HEK293 (cell line): ENCODE results near the gene OBP2B.
A peak's percentile ranks its signal among the peaks of the same experiment; 100 is the strongest.
"Not testable (repeated sequence)": the region's sequence is repeated elsewhere in the genome, so short reads cannot be mapped to it uniquely, and the experiment has no call there.

Experiments used
- CTCF ChIA-PET: fragments of 350-600 bp; formaldehyde crosslinking; extraction: SDS; loops from one replicate; lab custom pipeline; 2021; ENCODE audit warnings: antibody characterized with exemption; lab: Yijun Ruan, JAX
- POLR2A ChIA-PET: fragments of 300-600 bp; formaldehyde crosslinking; extraction: SDS; loops from one replicate; lab custom pipeline; 2020; ENCODE audit warnings: antibody characterized with exemption, inconsistent platforms; lab: Yijun Ruan, JAX
- H3K27ac ChIP-seq: fragments of 200-500 bp; sonication (Bioruptor generic); 2 replicates; pipeline ENCODE4 v1.5.1; 2014; ENCODE audit warnings: low read depth, low read length, control low read depth, inconsistent platforms; ENCODE audit errors: extremely low read depth
- H3K36me3 ChIP-seq, 2 experiments: fragments of 200-500 bp in 1 of 2; sonication (Bioruptor generic) in 1 of 2; 1 replicate in 1 of 2; 2 replicates in 1 of 2; pipeline ENCODE4 v1.5.1; 2014 to 2017; ENCODE audit warnings: inconsistent platforms in 2 of 2, low read length in 2 of 2; ENCODE audit not compliant: control insufficient read depth in 2 of 2, insufficient read depth in 1 of 2
- H3K4me1 ChIP-seq: fragments of 200-500 bp; sonication (Bioruptor generic); 2 replicates; pipeline ENCODE4 v1.5.1; 2014; ENCODE audit warnings: mild to moderate bottlenecking, low read length, inconsistent platforms; ENCODE audit not compliant: control insufficient read depth, insufficient read depth
- H3K4me3 ChIP-seq: 2 replicates; pipeline ENCODE4 v1.5.1; 2011; ENCODE audit warnings: low read depth, mild to moderate bottlenecking, control low read depth, low read length, moderate library complexity
- H3K9me3 ChIP-seq: fragments of 200-500 bp; sonication (Bioruptor generic); 2 replicates; pipeline ENCODE4 v1.5.1; 2014; ENCODE audit warnings: low read depth, low read length, inconsistent platforms; ENCODE audit not compliant: control insufficient read depth, insufficient read depth
- BCL11A ChIP-seq: fragments of 450-650 bp; formaldehyde crosslinking; IDR thresholded peaks from 2 replicates; pipeline ENCODE4 v1.5.1; 2016; ENCODE audit warnings: low read depth, missing biosample characterization, missing genetic modification characterization
- BCL11B ChIP-seq: fragments of 450-650 bp; formaldehyde crosslinking; IDR thresholded peaks from 2 replicates; pipeline ENCODE4 v1.5.1; 2016; ENCODE audit warnings: low read depth, missing biosample characterization, missing genetic modification characterization
- GLI4 ChIP-seq: fragments of 450-650 bp; formaldehyde crosslinking; IDR thresholded peaks from 2 replicates; pipeline ENCODE4 v1.5.1; 2016; ENCODE audit warnings: missing biosample characterization, missing genetic modification characterization
- MZF1 ChIP-seq: fragments of 450-650 bp; formaldehyde crosslinking; IDR thresholded peaks from 2 replicates; pipeline ENCODE4 v1.5.1; 2017; ENCODE audit warnings: missing biosample characterization, missing genetic modification characterization, borderline replicate concordance
- YY1 ChIP-seq: fragments of 450-650 bp; formaldehyde crosslinking; IDR thresholded peaks from 2 replicates; pipeline ENCODE4 v1.5.1; 2018; ENCODE audit warnings: missing biosample characterization, missing genetic modification characterization
- ZBTB17 ChIP-seq: fragments of 450-650 bp; formaldehyde crosslinking; IDR thresholded peaks from 2 replicates; pipeline ENCODE4 v1.5.1; 2016; ENCODE audit warnings: missing biosample characterization, missing genetic modification characterization
- ZBTB48 ChIP-seq: fragments of 450-650 bp; formaldehyde crosslinking; IDR thresholded peaks from 2 replicates; pipeline ENCODE4 v1.5.1; 2016; ENCODE audit warnings: missing biosample characterization, missing genetic modification characterization
- ZNF211 ChIP-seq: fragments of 450-650 bp; formaldehyde crosslinking; IDR thresholded peaks from 2 replicates; pipeline ENCODE4 v1.5.1; 2016; ENCODE audit warnings: low read depth, missing biosample characterization, missing genetic modification characterization
- ZNF248 ChIP-seq: fragments of 450-650 bp; formaldehyde crosslinking; IDR thresholded peaks from 2 replicates; pipeline ENCODE4 v1.5.1; 2017; ENCODE audit warnings: missing biosample characterization, missing genetic modification characterization
- ZNF311 ChIP-seq: fragments of 450-650 bp; formaldehyde crosslinking; IDR thresholded peaks from 2 replicates; pipeline ENCODE4 v1.5.1; 2017; ENCODE audit warnings: missing biosample characterization, missing genetic modification characterization, borderline replicate concordance
- ZNF324 ChIP-seq: fragments of 450-650 bp; formaldehyde crosslinking; IDR thresholded peaks from 2 replicates; pipeline ENCODE4 v1.5.1; 2016; ENCODE audit warnings: missing biosample characterization, missing genetic modification characterization
- ZNF426 ChIP-seq: fragments of 450-650 bp; formaldehyde crosslinking; IDR thresholded peaks from 2 replicates; pipeline ENCODE4 v1.5.1; 2017; ENCODE audit warnings: missing biosample characterization, missing genetic modification characterization, mild to moderate bottlenecking, inconsistent platforms, moderate library complexity
- ZNF600 ChIP-seq: fragments of 450-650 bp; formaldehyde crosslinking; IDR thresholded peaks from 2 replicates; pipeline ENCODE4 v1.5.1; 2016; ENCODE audit warnings: missing biosample characterization, missing genetic modification characterization
- ZNF621 ChIP-seq: fragments of 450-650 bp; formaldehyde crosslinking; IDR thresholded peaks from 2 replicates; pipeline ENCODE4 v1.5.1; 2017; ENCODE audit warnings: missing biosample characterization, missing genetic modification characterization
- ZNF629 ChIP-seq: fragments of 450-650 bp; formaldehyde crosslinking; IDR thresholded peaks from 2 replicates; pipeline ENCODE4 v1.5.1; 2017; ENCODE audit warnings: missing biosample characterization, missing genetic modification characterization
- ZNF658 ChIP-seq: fragments of 450-650 bp; formaldehyde crosslinking; IDR thresholded peaks from 2 replicates; pipeline ENCODE4; 2016; ENCODE audit warnings: missing biosample characterization, missing genetic modification characterization
- ZNF791 ChIP-seq: fragments of 450-650 bp; formaldehyde crosslinking; IDR thresholded peaks from 2 replicates; pipeline ENCODE4 v1.5.1; 2016; ENCODE audit warnings: missing biosample characterization, missing genetic modification characterization
- TF ChIP-seq, protein P1 (sequence below): fragments of 450-650 bp; formaldehyde crosslinking; IDR thresholded peaks from 2 replicates; pipeline ENCODE4 v1.5.1; 2017; ENCODE audit warnings: missing biosample characterization, missing genetic modification characterization

OBP2B gene

DNA sequence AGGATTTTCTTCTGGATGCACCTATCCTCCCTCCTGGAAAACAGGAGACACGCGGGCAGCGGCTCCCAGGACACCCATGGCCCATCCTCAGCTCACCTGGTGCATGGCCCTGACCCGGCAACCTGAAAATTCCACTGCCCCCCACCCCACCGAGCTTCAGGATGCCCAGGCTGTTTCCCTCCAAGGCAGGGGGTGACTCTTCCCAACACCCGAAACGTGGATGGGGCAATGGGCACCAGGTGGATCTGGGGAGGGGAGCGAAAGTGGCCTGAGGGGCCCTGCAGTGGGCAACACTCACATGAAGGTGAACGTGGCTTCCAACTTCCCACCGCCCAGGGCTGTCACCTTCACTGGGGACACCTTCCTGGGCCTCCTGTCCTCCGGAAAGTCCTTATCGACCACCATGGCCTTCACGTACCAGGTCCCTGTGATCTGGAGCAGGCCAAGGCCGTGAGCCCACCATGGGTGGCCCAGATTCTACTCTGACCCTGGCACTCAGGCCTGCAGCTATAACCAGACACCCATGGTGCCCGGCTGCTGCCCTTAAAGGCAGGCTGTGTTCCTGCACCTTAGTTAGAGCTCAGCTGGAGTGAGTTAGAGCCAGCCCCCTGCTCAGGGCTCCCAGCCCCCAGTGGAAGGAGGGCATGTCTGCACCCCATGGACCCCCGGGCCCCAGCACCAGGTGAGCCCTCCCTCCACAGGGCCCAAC is 725 bp downstream of the OBP2B start:
- H3K36me3 ChIP-seq, POLR2A ChIA-PET, H3K27ac ChIP-seq, H3K4me3 ChIP-seq, H3K9me3 ChIP-seq, H3K4me1 ChIP-seq: not testable (repeated sequence)
- CTCF ChIA-PET = interaction anchor here (0.7 kb wide), 1 partner anchor 93 kb away, joined by 3 read pairs; no protein-coding TSS in a partner anchor

DNA sequence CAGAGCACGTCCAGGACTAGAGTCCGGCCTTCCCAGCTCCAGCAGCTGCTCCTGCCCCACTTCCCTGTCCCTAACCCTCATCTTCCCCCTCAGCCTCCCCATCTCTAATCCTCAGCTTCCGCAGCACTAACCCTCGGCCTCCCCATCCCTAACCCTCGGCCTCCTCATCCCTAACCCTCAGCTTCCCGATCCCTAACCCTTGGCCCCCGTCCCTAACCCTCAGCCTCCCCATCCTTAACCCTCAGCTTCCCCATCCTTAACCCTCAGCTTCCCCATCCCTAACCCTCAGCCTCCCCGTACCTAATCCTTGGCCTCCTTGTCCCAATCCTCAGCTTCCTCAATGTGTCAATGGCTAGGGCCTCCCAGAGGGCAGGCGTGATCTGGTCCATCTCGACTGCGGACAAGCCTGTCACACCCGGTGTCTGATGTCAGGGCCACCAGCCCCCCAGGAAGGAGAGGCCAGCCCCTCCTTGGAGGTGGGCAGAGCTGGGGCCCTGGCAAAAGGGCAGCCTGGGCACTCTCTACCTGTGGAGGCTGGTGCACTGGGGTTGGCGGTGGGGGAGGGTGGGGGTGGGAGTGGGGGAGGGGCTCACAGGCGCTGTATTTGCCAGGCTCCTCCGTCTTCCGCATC is 1.4 kb downstream of the OBP2B start:
- no peak for TF ChIP-seq ZNF621
- no peak for TF ChIP-seq MZF1 (tag by site-specific recombination)
- TF ChIP-seq ZNF426 (tag by site-specific recombination) = no peak
- TF ChIP-seq ZNF600 = peak; percentile 39; the same call in 1 of the 2 replicates
- TF ChIP-seq ZBTB48 (tag by site-specific recombination) = peak; percentile 90
- TF ChIP-seq ZNF248 = no peak
- TF ChIP-seq ZNF311 (tag by site-specific recombination) = 0 out of 2 replicates have a peak, but pooled peaks have one; percentile 72
- 0 out of 2 replicates have a peak, but pooled peaks have one; percentile 28 for TF ChIP-seq BCL11A (tag by site-specific recombination)
- ChIA-PET POLR2A (no interaction called here), CTCF (interaction anchor here (0.6 to 1.4 kb wide), 4 partner anchors 22 to 452 kb away, joined by 3 to 8 read pairs (median 4); no protein-coding TSS in a partner anchor)
- Histone ChIP-seq H3K9me3 (no peaks in the 10 kb centered on the region), H3K36me3 (no peaks in the 10 kb centered on the region), H3K4me3 (no peak overlapping the region), H3K27ac (no peak overlapping the region), H3K4me1 (no peaks in the 10 kb centered on the region)

DNA sequence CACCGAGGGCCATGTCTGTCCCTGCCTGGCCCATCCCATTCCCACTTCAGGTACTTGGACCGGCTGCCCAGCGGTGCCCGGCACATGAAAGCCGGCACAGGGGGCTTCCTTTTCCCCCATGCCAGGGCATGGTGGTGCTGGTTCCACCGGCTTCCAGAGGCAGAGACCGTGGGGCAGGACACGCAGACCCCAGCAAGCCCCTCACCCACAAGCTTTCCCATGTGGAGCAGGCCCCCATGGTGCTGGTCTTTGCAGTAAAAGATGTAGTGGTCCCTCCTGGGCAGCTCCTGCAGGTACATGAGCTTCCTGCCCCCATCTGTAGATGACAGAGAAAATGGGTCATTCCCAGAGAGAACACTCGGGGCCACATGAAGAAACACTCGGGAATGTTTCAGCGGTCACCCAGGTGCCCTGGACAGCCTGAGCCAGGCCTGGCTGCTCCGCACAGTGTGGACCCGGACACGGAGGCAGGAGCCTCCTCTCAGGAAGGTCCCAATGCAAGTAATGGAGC is 2.0 kb downstream of the OBP2B start:
- no peak for TF ChIP-seq YY1
- no peak for TF ChIP-seq ZNF791 (tag by site-specific recombination)
- TF ChIP-seq ZBTB17 = no peak
- no peak for TF ChIP-seq ZNF658 (tag by site-specific recombination)
- TF ChIP-seq GLI4 (tag by site-specific recombination) = no peak
- TF ChIP-seq ZNF324 = no peak
- TF ChIP-seq, protein P1, sequence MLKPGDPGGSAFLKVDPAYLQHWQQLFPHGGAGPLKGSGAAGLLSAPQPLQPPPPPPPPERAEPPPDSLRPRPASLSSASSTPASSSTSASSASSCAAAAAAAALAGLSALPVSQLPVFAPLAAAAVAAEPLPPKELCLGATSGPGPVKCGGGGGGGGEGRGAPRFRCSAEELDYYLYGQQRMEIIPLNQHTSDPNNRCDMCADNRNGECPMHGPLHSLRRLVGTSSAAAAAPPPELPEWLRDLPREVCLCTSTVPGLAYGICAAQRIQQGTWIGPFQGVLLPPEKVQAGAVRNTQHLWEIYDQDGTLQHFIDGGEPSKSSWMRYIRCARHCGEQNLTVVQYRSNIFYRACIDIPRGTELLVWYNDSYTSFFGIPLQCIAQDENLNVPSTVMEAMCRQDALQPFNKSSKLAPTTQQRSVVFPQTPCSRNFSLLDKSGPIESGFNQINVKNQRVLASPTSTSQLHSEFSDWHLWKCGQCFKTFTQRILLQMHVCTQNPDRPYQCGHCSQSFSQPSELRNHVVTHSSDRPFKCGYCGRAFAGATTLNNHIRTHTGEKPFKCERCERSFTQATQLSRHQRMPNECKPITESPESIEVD (tag by site-specific recombination) = no peak
- TF ChIP-seq BCL11B (tag by site-specific recombination) = no peak
- no peak for TF ChIP-seq ZNF629 (tag by site-specific recombination)
- no peak for TF ChIP-seq ZNF211 (tag by site-specific recombination)
- TF ChIP-seq, all 188 proteins: peak for 0
- POLR2A ChIA-PET = no interaction called here
- Histone ChIP-seq H3K4me1 (no peaks in the 10 kb centered on the region), H3K36me3 (no peaks in the 10 kb centered on the region), H3K4me3 (no peak overlapping the region), H3K9me3 (no peaks in the 10 kb centered on the region), H3K27ac (no peak overlapping the region)
- CTCF ChIA-PET = interaction anchor here (0.6 to 1.4 kb wide), 3 partner anchors 21 to 452 kb away, joined by 3 to 8 read pairs (median 4); no protein-coding TSS in a partner anchor
